ENCODE measurements around the gene SPINDOC.
"Not testable (repeated sequence)": the region's sequence is repeated elsewhere in the genome, so short reads cannot be mapped to it uniquely, and the experiment has no call there.

SPINDOC gene

DNA sequence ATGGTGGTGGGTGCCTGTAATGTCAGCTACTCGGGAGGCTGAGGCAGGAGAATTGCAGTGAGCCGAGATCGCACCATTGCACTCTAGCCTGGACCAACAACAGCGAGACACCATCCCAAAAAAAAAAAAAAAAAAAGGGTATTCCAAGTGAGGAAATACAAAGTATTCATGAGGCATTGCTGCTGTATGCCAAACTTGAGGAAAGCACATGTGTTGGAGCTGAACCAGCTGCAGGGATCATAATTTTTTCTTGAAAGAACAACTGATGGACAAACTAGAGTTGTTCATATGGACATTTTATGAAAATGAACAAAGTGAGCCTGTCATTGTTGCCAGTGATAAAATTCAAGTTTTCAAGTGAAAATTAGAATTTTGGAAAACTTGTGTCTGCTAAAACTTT, 41.4 kb downstream of the SPINDOC start:
- no peak for TF ChIP-seq CTCF (IDR thresholded peaks at IDR 0.05; ENCODE audit: low read depth, low read length)
- DNase-seq, result no peak
- H3K27ac ChIP-seq, result no peak overlapping the region
- H3K36me3 ChIP-seq, result no peaks in the 10 kb centered on the region; the same call in 1 of the 2 replicates
- H3K4me3 ChIP-seq (ENCODE audit: low read depth, low read length), result no peak overlapping the region
- H3K9me3 ChIP-seq (ENCODE audit: severe bottlenecking), result no peaks in the 10 kb centered on the region
- H3K27me3 ChIP-seq (ENCODE audit: insufficient read depth, low read depth, severe bottlenecking), result no peaks in the 10 kb centered on the region

- Histone ChIP-seq H3K27ac (no peak overlapping the region), H3K9me3 (ENCODE audit: severe bottlenecking) (no peaks in the 10 kb centered on the region), H3K36me3 (no peaks in the 10 kb centered on the region; the same call in 1 of the 2 replicates), H3K27me3 (ENCODE audit: insufficient read depth, low read depth, severe bottlenecking) (no peaks in the 10 kb centered on the region), H3K4me3 (ENCODE audit: low read depth, low read length) (no peak overlapping the region)
- TF ChIP-seq CTCF (IDR thresholded peaks at IDR 0.05; ENCODE audit: low read depth, low read length), result no peak
- no peak for DNase-seq
Measured at GRCh38 chr11:63855975-63856374, 42.7 kb downstream of the SPINDOC start.

DNA sequence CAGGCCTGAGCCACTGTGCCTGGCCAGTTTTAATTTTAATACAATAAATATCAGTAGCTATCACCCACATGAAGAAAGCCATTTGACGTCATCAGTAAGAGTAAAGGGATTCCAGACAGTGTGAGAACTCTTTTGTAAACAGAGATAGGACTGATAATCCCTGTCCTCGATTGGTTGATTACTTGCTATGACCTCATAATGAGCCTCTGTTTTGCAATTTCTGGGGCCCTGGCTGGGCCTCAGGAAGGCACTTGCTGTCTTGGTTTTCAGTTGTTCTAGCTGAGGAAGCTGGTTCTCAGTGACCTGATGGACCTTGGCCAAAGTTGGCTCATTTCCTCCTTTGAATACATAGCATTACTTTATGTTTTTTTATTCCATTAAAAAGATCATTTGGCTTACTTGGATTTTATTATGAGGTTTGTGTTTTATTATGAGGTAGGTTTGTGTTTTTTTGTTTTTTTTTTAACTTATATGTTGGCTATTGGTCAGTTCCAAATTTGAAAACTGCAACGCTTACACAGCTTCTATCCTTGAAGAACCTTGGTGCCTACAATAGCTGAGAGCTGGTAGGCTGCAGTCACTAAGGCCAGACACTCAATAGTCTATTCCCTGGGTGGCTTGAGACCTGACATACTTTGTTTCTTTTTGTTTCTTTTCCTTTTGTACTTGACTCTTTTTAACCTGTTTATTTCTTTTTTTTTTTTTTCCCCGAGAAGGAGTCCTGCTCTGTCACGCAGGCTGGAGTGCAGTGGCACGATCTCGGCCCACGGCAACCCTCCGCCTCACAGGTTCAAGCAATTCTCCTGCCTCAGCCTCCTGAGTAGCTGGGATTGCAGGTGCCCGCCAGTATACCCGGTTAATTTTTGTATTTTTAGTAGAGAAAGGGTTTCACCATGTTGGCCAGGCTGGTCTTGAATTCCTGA, 45.6 kb downstream of the SPINDOC start:
- Histone ChIP-seq H3K4me3 (ENCODE audit: low read depth, low read length) (no peak overlapping the region), H3K9me3 (ENCODE audit: severe bottlenecking) (no peaks in the 10 kb centered on the region), H3K36me3 (peaks cover 8% of the 10 kb centered on the region), H3K27me3 (ENCODE audit: insufficient read depth, low read depth, severe bottlenecking) (no peaks in the 10 kb centered on the region), H3K27ac (no peak overlapping the region)
- TF ChIP-seq CTCF (IDR thresholded peaks at IDR 0.05; ENCODE audit: low read depth, low read length), result no peak
- DNase-seq, result no peak

- no peak for DNase-seq
- H3K27ac ChIP-seq, result no peak overlapping the region
- H3K4me3 ChIP-seq (ENCODE audit: low read depth, low read length), result no peak overlapping the region
- H3K9me3 ChIP-seq (ENCODE audit: severe bottlenecking), result no peaks in the 10 kb centered on the region
- peaks cover 8% of the 10 kb centered on the region for H3K36me3 ChIP-seq
- TF ChIP-seq CTCF (IDR thresholded peaks at IDR 0.05; ENCODE audit: low read depth, low read length), result no peak
- H3K27me3 ChIP-seq (ENCODE audit: insufficient read depth, low read depth, severe bottlenecking), result no peaks in the 10 kb centered on the region
Measured at GRCh38 chr11:63862923-63863322, 49.7 kb downstream of the SPINDOC start.

DNA sequence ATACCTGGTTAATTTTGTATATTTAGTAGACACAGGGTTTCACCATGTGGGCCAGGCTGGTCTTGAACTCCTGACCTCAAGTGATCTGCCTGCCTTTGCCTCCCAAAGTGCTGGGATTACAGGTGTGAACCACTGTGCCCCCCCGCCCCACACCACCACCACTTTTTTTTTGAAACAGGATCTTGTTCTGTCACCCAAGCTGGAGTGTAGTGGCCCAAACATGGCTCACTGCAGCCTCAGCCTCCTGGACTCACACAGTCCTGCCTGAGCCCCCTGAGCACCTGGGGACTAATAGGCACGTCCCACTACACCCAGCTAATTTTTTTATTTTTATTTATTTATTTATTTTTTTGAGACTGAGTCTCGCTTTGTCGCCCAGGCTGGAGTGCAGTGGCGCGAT, 50.4 kb downstream of the SPINDOC start:
- not testable (repeated sequence) for H3K27me3 ChIP-seq (ENCODE audit: insufficient read depth, low read depth, severe bottlenecking); DNase-seq; H3K27ac ChIP-seq; H3K9me3 ChIP-seq (ENCODE audit: severe bottlenecking); H3K4me3 ChIP-seq (ENCODE audit: low read depth, low read length); H3K36me3 ChIP-seq

DNA sequence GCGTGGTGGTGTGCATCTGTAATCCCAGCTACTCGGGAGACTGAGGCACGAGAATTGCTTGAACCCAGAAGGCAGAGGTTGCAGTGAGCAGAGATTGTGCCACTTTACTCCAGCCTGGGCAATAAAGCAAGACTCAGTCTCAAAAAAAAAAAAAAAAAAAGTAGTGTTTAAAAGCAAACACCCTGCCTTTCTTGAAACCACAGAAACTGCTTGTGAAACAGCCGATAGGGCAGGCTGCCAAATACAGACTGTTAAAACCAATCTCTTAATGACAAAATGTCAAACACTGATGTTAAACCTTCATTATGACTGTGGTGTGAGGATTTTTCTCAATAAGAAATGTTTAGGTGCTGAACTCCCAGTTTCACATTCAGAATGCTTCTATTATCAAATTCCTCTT, 53.0 kb downstream of the SPINDOC start:
- H3K4me3 ChIP-seq (ENCODE audit: low read depth, low read length), result no peak overlapping the region
- H3K27ac ChIP-seq, result no peak overlapping the region
- no peaks in the 10 kb centered on the region for H3K27me3 ChIP-seq (ENCODE audit: insufficient read depth, low read depth, severe bottlenecking)
- no peak for DNase-seq
- TF ChIP-seq CTCF (IDR thresholded peaks at IDR 0.05; ENCODE audit: low read depth, low read length), result no peak
- no peaks in the 10 kb centered on the region for H3K9me3 ChIP-seq (ENCODE audit: severe bottlenecking)
- H3K36me3 ChIP-seq, result peaks cover 12% of the 10 kb centered on the region

Data from WERI-Rb-1 (cell line).